RWPE1 (cell line): ENCODE results near the gene SLC5A9.
A peak's percentile ranks its signal among the peaks of the same experiment; 100 is the strongest.

Experiments
- CTCF ChIA-PET: fragments of 350-600 bp; sonication (Branson Sonifier 250); formaldehyde crosslinking; extraction: SDS; loops from one replicate; lab custom pipeline; 2021; lab: Yijun Ruan, JAX
- POLR2A ChIA-PET: fragments of 400-600 bp; formaldehyde crosslinking; extraction: SDS; loops from one replicate; lab custom pipeline; 2020; ENCODE audit warnings: antibody characterized with exemption; ENCODE audit not compliant: low non-redundant PET; lab: Yijun Ruan, JAX
- DNase-seq: peaks from one replicate; pipeline ENCODE4 v3.0.0; 2012; ENCODE audit warnings: low spot score
- H3K27ac ChIP-seq: fragments of 450-650 bp; 2 replicates; pipeline ENCODE4 v1.5.1; 2017
- CTCF ChIP-seq: fragments of 450-650 bp; conservative IDR thresholded peaks from 2 replicates; pipeline ENCODE4 v1.5.1; 2017; ENCODE audit warnings: low read depth, mild to moderate bottlenecking

SLC5A9 gene

GRCh38 chr1:48187969-48188563, 34.5 kb upstream of the SLC5A9 start:
- no peak for TF ChIP-seq CTCF
- H3K27ac ChIP-seq = no peak overlapping the region
- ChIA-PET CTCF (interaction anchor here (0.7 kb wide), 1 partner anchor 54 kb away, joined by 3 read pairs; no protein-coding TSS in a partner anchor), POLR2A (no interaction called here)
- no peak for DNase-seq

GRCh38 chr1:48190881-48191280, 31.6 kb upstream of the SLC5A9 start:
- H3K27ac ChIP-seq = no peak overlapping the region
- CTCF ChIA-PET = no interaction called here
- TF ChIP-seq CTCF = no peak
- DNase-seq = no peak
- POLR2A ChIA-PET = no interaction called here

- TF ChIP-seq CTCF = no peak
- peak; percentile 20 for DNase-seq
- CTCF ChIA-PET = interaction anchor here (0.6 to 0.9 kb wide), 2 partner anchors 85 to 683 kb away, joined by 3 read pairs; no protein-coding TSS in a partner anchor
- H3K27ac ChIP-seq = no peak overlapping the region
- POLR2A ChIA-PET = no interaction called here
Measured at GRCh38 chr1:48194801-48195200, 27.7 kb upstream of the SLC5A9 start.

GRCh38 chr1:48196237-48196636, 26.3 kb upstream of the SLC5A9 start:
- TF ChIP-seq CTCF = no peak
- ChIA-PET CTCF (interaction anchor here (0.7 kb wide), 1 partner anchor 301 kb away, joined by 5 read pairs; no protein-coding TSS in a partner anchor), POLR2A (no interaction called here)
- no peak overlapping the region for H3K27ac ChIP-seq
- DNase-seq = no peak

- no peak for DNase-seq
- ChIA-PET POLR2A (no interaction called here), CTCF (no interaction called here)
- TF ChIP-seq CTCF = no peak
- no peak overlapping the region for H3K27ac ChIP-seq
Measured at GRCh38 chr1:48198970-48199369, 23.5 kb upstream of the SLC5A9 start.

GRCh38 chr1:48200166-48200900, 22.2 kb upstream of the SLC5A9 start:
- DNase-seq = no peak
- no peak overlapping the region for H3K27ac ChIP-seq
- ChIA-PET CTCF (interaction anchor here (0.6 kb wide), 1 partner anchor 256 kb away, joined by 3 read pairs; no protein-coding TSS in a partner anchor), POLR2A (no interaction called here)
- no peak for TF ChIP-seq CTCF
